Activated naive CD4-positive, alpha-beta T cell treated with anti-CD3 and anti-CD28 coated beads, Interleukin-2, amount 50 U/mL, for 72 hours (primary cell): ENCODE measurements around the gene TTC23L. TPM values are rescaled to one million over a fixed set of nuclear protein-coding genes. Genes with fewer than 3 reads are reported as not detected.
"Not testable (repeated sequence)": the region's sequence is repeated elsewhere in the genome, so short reads cannot be mapped to it uniquely, and the experiment has no call there.

Experiments used
- ATAC-seq, 2 donors: fragments of 150-1000 bp; cut with Tn5 transposase; 2 replicates each; pipeline ENCODE4 v1.10.0; 2021; ENCODE audit warnings: mild to moderate bottlenecking in 2 of 2, moderate library complexity in 2 of 2
- DNase-seq, 2 donors: peaks; one replicate each; pipeline ENCODE4 v3.0.0; 2021 to 2022; ENCODE audit warnings: low spot score in 2 of 2
- H3K27ac Mint-ChIP-seq, 2 donors: one replicate each; pipeline ENCODE4 v1.8.0; 2022; ENCODE audit warnings: mild to moderate bottlenecking in 2 of 2, mixed read lengths in 2 of 2
- H3K36me3 Mint-ChIP-seq, 2 donors: one replicate each; pipeline ENCODE4 v1.8.0; 2022; ENCODE audit warnings: mixed read lengths in 2 of 2
- H3K9me3 Mint-ChIP-seq, 2 donors: one replicate each; pipeline ENCODE4 v1.8.0; 2022; ENCODE audit warnings: mixed read lengths in 2 of 2
- total RNA-seq, 2 donors: library from RNA; stranded (reverse); gene quantifications; one replicate each; pipeline ENCODE4 v1.2.3, GENCODE V29; 2022

TTC23L gene
- total RNA-seq, 2 donors from 2014 or later = 0.25 to 0.32 TPM

- no peaks in the 10 kb centered on the region for H3K36me3 Mint-ChIP-seq
- H3K27ac Mint-ChIP-seq = peak overlapping the region in 1 of 2 donors; percentile 15
- ATAC-seq = no peak
- H3K9me3 Mint-ChIP-seq = no peaks in the 10 kb centered on the region
- DNase-seq = no peak
These were observed 11.1 kb upstream of the TTC23L start for GRCh38 chr5:34827588-34828506.

- H3K36me3 Mint-ChIP-seq, DNase-seq, H3K9me3 Mint-ChIP-seq, ATAC-seq, H3K27ac Mint-ChIP-seq: not testable (repeated sequence)
These were observed 8.1 kb upstream of the TTC23L start for GRCh38 chr5:34830827-34831226.

- ATAC-seq (no peak), DNase-seq (no peak)
- no peaks in the 10 kb centered on the region for H3K36me3 Mint-ChIP-seq
- H3K9me3 Mint-ChIP-seq = no peaks in the 10 kb centered on the region
- no peak overlapping the region for H3K27ac Mint-ChIP-seq
These were observed 7.7 kb upstream of the TTC23L start for GRCh38 chr5:34831303-34831702.

GRCh38 chr5:34832568-34832967, 6.4 kb upstream of the TTC23L start:
- Mint-ChIP-seq H3K9me3 (no peaks in the 10 kb centered on the region), H3K36me3 (no peaks in the 10 kb centered on the region), H3K27ac (peak overlapping the region in 1 of 2 donors; percentile 29)
- ATAC-seq = no peak
- DNase-seq = no peak

GRCh38 chr5:34833090-34833489, 5.9 kb upstream of the TTC23L start:
- DNase-seq = no peak
- ATAC-seq = peak in 1 of 2 donors; percentile 95
- Mint-ChIP-seq H3K9me3 (no peaks in the 10 kb centered on the region), H3K36me3 (peaks cover 0 to 3% of the 10 kb centered on the region in 2 donors), H3K27ac (peak overlapping the region in 1 of 2 donors; percentile 17)

- H3K9me3 Mint-ChIP-seq = peaks cover 0 to 4% of the 10 kb centered on the region in 2 donors
- ATAC-seq = no peak
- DNase-seq = no peak
- peaks cover 0 to 14% of the 10 kb centered on the region in 2 donors for H3K36me3 Mint-ChIP-seq
- no peak overlapping the region for H3K27ac Mint-ChIP-seq
These were observed 4.8 kb upstream of the TTC23L start for GRCh38 chr5:34833976-34834793.

- ATAC-seq (no peak), DNase-seq (no peak)
- Mint-ChIP-seq H3K9me3 (peaks cover 0 to 4% of the 10 kb centered on the region in 2 donors), H3K36me3 (peaks cover 0 to 14% of the 10 kb centered on the region in 2 donors), H3K27ac (no peak overlapping the region)
These were observed 4.2 kb upstream of the TTC23L start for GRCh38 chr5:34834794-34835089.

- no peak for ATAC-seq
- Mint-ChIP-seq H3K9me3 (peaks cover 0 to 4% of the 10 kb centered on the region in 2 donors), H3K27ac (no peak overlapping the region), H3K36me3 (peaks cover 0 to 14% of the 10 kb centered on the region in 2 donors)
- DNase-seq = no peak
These were observed 3.3 kb upstream of the TTC23L start for GRCh38 chr5:34835664-34836063.

GRCh38 chr5:34841816-34842215, 2.9 kb downstream of the TTC23L start:
- Mint-ChIP-seq H3K27ac (no peak overlapping the region), H3K36me3 (peaks cover 0 to 14% of the 10 kb centered on the region in 2 donors), H3K9me3 (peaks cover 0 to 4% of the 10 kb centered on the region in 2 donors)
- ATAC-seq (no peak), DNase-seq (no peak)

GRCh38 chr5:34842554-34842953, 3.6 kb downstream of the TTC23L start:
- Mint-ChIP-seq H3K27ac (no peak overlapping the region), H3K36me3 (peaks cover 0 to 14% of the 10 kb centered on the region in 2 donors), H3K9me3 (peaks cover 0 to 4% of the 10 kb centered on the region in 2 donors)
- DNase-seq (no peak), ATAC-seq (no peak)

GRCh38 chr5:34843497-34843896, 4.5 kb downstream of the TTC23L start:
- ATAC-seq = no peak
- Mint-ChIP-seq H3K27ac (no peak overlapping the region), H3K36me3 (peaks cover 0 to 7% of the 10 kb centered on the region in 2 donors), H3K9me3 (peaks cover 0 to under 1% of the 10 kb centered on the region in 2 donors)
- DNase-seq = no peak

GRCh38 chr5:34844106-34844505, 5.1 kb downstream of the TTC23L start:
- H3K9me3 Mint-ChIP-seq = no peaks in the 10 kb centered on the region
- no peak overlapping the region for H3K27ac Mint-ChIP-seq
- H3K36me3 Mint-ChIP-seq = peaks cover 0 to 1% of the 10 kb centered on the region in 2 donors
- DNase-seq = no peak
- ATAC-seq = no peak

GRCh38 chr5:34844999-34845398, 6.0 kb downstream of the TTC23L start:
- Mint-ChIP-seq H3K9me3 (no peaks in the 10 kb centered on the region), H3K27ac (no peak overlapping the region), H3K36me3 (no peaks in the 10 kb centered on the region)
- DNase-seq = no peak
- ATAC-seq = no peak

GRCh38 chr5:34847056-34847455, 8.1 kb downstream of the TTC23L start:
- Mint-ChIP-seq H3K9me3 (no peaks in the 10 kb centered on the region), H3K36me3 (no peaks in the 10 kb centered on the region), H3K27ac (no peak overlapping the region)
- DNase-seq (no peak), ATAC-seq (peak in 1 of 2 donors; percentile 49)

GRCh38 chr5:34847552-34847951, 8.6 kb downstream of the TTC23L start:
- H3K36me3 Mint-ChIP-seq = peaks cover 0 to 4% of the 10 kb centered on the region in 2 donors
- ATAC-seq (no peak), DNase-seq (no peak)
- H3K27ac Mint-ChIP-seq = no peak overlapping the region
- no peaks in the 10 kb centered on the region for H3K9me3 Mint-ChIP-seq

- peaks cover 0 to 4% of the 10 kb centered on the region in 2 donors for H3K36me3 Mint-ChIP-seq
- no peaks in the 10 kb centered on the region for H3K9me3 Mint-ChIP-seq
- no peak for DNase-seq
- H3K27ac Mint-ChIP-seq = no peak overlapping the region
- no peak for ATAC-seq
These were observed 9.3 kb downstream of the TTC23L start for GRCh38 chr5:34848230-34848629.

GRCh38 chr5:34849253-34849652, 10.3 kb downstream of the TTC23L start:
- Mint-ChIP-seq H3K36me3 (peaks cover 0 to 4% of the 10 kb centered on the region in 2 donors), H3K27ac (no peak overlapping the region), H3K9me3 (no peaks in the 10 kb centered on the region)
- no peak for ATAC-seq
- DNase-seq = no peak
